ENCODE data around the gene NANOG.
"Not testable (repeated sequence)": the region's sequence is repeated elsewhere in the genome, so short reads cannot be mapped to it uniquely, and the experiment has no call there.

GRCh38 chr12:7788884-7789528 lies at the start of gene NANOG:
- not testable (repeated sequence) for TF ChIP-seq CTCF, POLR2A (IDR thresholded peaks at IDR 0.05)

Data from body of pancreas (tissue), 4 donors.